ENCODE measurements around the gene SNAP47. TPM values are rescaled to one million over a fixed set of nuclear protein-coding genes. Genes with fewer than 3 reads are reported as not detected.

SNAP47 gene
- total RNA-seq, 1 donor from 2014 or later, result 44.9 TPM

DNA sequence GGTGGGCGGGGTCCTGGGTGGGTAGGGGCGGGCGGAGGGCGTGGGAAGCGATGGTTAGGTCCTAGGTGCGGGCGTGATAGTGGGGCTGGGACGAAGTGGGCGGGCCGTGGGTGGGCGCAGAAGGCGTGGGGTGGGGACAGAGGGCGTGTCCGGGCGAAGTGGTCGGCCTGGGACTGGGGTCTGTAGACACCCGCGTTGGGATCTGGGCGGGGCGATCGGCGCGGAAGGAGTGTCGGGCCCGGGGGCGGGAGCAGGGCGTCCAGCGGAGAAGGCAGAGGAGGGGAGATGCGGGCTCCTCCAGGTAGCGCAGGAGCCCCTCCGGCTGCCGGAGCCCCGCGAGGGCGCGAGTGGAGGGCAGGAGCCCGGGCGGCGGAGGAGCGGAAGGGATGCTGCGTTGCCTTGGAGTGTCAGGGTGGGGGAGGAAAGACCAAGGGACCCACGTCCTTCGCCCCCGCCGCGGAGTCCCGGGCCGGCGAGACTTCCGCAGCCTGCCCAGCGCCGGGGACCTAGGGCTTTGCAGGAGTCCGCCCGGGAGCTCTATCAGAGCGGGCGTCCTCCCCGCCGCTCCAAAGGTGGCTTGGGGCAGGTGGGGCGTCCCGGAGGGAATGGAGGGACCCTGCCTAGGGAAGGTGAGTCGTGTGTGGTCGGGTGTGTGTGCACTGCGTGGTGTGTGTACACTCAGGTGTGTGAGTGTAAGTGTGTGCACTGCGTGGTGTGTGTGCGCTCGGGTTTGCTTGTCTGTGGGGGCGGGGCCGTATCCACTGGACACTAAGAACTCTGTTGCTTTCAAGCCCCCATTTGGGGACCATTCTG, 53.2 kb downstream of the SNAP47 start:
- H3K36me3 ChIP-seq (ENCODE audit: control insufficient read depth in 3 of 3, insufficient read depth in 3 of 3, low read length in 3 of 3), result no peaks in the 10 kb centered on the region
- H3K27ac ChIP-seq (ENCODE audit: low read depth, low read length), result no peak overlapping the region
- H3K4me1 ChIP-seq (ENCODE audit: control insufficient read depth in 3 of 3, insufficient read depth in 3 of 3, low read length in 3 of 3), result peaks cover 19 to 27% (median 24%) of the 10 kb centered on the region in 3 donors
- peak overlapping the region in 1 of 3 donors; percentile 33 for H3K9ac ChIP-seq (ENCODE audit: low read depth in 1 of 3, low read length in 3 of 3)
- H3K4me3 ChIP-seq (ENCODE audit: low read length in 3 of 3), result peak overlapping the region; percentile 38 to 63 (median 47)
- H3K27me3 ChIP-seq (ENCODE audit: control insufficient read depth in 3 of 3, insufficient read depth in 3 of 3, low read length in 3 of 3), result peaks cover 0 to 3% (median 0%) of the 10 kb centered on the region in 3 donors
- no peaks in the 10 kb centered on the region for H3K9me3 ChIP-seq (ENCODE audit: control insufficient read depth in 3 of 3, low read length in 3 of 3)

DNA sequence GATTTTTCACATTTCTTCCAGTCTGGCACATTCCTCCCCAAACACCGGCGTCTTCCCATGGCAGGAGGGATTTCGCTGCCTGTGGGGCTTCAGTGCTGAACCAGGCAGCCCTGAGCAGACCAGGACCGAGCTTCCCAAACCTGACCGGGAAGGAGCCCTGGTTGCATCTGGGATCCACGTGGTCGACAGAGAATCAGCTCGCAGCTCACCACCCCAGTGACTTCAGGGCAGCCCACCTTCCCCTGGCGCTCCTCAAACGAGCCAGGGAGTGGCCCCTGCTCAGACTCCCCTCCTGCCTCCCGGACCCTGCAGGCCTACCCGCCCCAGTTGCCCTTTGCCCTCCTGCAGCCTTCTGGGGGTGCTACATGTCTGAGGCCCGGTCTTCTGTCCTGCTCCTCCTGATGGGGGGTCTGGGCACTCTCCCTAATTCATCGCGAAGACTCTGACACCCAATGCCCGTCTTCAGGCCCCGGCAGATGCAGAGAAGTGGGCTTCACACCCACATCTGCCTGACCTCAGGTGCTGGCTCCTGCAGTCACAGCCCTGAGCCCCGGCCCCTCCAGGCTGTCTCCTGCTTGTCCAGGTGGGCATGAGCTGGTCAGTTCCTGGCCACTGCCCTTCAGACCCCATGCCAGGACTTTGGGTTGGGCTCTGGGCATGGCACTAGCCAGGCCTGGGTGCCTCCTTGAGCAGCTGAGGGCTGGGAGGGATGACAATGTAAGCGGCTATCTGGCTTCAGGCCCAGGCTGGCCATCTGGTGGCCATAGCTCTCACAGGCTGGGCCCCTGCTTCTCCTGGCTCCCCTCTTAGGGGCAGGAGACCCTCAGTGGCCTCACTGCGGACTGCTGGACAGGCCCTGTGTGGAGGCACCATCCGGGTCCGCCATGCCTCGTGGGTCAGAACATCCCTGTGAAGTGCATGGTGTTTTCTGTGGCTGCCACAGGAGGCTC, 54.1 kb downstream of the SNAP47 start:
- Histone ChIP-seq H3K36me3 (ENCODE audit: control insufficient read depth in 3 of 3, insufficient read depth in 3 of 3, low read length in 3 of 3) (no peaks in the 10 kb centered on the region), H3K9me3 (ENCODE audit: control insufficient read depth in 3 of 3, low read length in 3 of 3) (no peaks in the 10 kb centered on the region), H3K27me3 (ENCODE audit: control insufficient read depth in 3 of 3, insufficient read depth in 3 of 3, low read length in 3 of 3) (peaks cover 0 to 3% (median 0%) of the 10 kb centered on the region in 3 donors), H3K4me1 (ENCODE audit: control insufficient read depth in 3 of 3, insufficient read depth in 3 of 3, low read length in 3 of 3) (peaks cover 19 to 35% (median 30%) of the 10 kb centered on the region in 3 donors), H3K4me3 (ENCODE audit: low read length in 3 of 3) (peak overlapping the region in 1 of 3 donors; percentile 47), H3K27ac (ENCODE audit: low read depth, low read length) (no peak overlapping the region), H3K9ac (ENCODE audit: low read depth in 1 of 3, low read length in 3 of 3) (peak overlapping the region in 1 of 3 donors; percentile 33)

- no peaks in the 10 kb centered on the region for H3K9me3 ChIP-seq (ENCODE audit: control insufficient read depth in 3 of 3, low read length in 3 of 3)
- no peak overlapping the region for H3K27ac ChIP-seq (ENCODE audit: low read depth, low read length)
- H3K4me1 ChIP-seq (ENCODE audit: control insufficient read depth in 3 of 3, insufficient read depth in 3 of 3, low read length in 3 of 3), result peaks cover 25 to 41% (median 36%) of the 10 kb centered on the region in 3 donors
- peaks cover 0 to 3% (median 0%) of the 10 kb centered on the region in 3 donors for H3K27me3 ChIP-seq (ENCODE audit: control insufficient read depth in 3 of 3, insufficient read depth in 3 of 3, low read length in 3 of 3)
- no peaks in the 10 kb centered on the region for H3K36me3 ChIP-seq (ENCODE audit: control insufficient read depth in 3 of 3, insufficient read depth in 3 of 3, low read length in 3 of 3)
- H3K4me3 ChIP-seq (ENCODE audit: low read length in 3 of 3), result no peak overlapping the region
- H3K9ac ChIP-seq (ENCODE audit: low read depth in 1 of 3, low read length in 3 of 3), result no peak overlapping the region
Measured at GRCh38 chr1:227790034-227790400, 54.8 kb downstream of the SNAP47 start.

GRCh38 chr1:227790868-227791267, 55.6 kb downstream of the SNAP47 start:
- Histone ChIP-seq H3K9me3 (ENCODE audit: control insufficient read depth in 3 of 3, low read length in 3 of 3) (no peaks in the 10 kb centered on the region), H3K4me1 (ENCODE audit: control insufficient read depth in 3 of 3, insufficient read depth in 3 of 3, low read length in 3 of 3) (peaks cover 24 to 37% (median 33%) of the 10 kb centered on the region in 3 donors), H3K36me3 (ENCODE audit: control insufficient read depth in 3 of 3, insufficient read depth in 3 of 3, low read length in 3 of 3) (no peaks in the 10 kb centered on the region)

DNA sequence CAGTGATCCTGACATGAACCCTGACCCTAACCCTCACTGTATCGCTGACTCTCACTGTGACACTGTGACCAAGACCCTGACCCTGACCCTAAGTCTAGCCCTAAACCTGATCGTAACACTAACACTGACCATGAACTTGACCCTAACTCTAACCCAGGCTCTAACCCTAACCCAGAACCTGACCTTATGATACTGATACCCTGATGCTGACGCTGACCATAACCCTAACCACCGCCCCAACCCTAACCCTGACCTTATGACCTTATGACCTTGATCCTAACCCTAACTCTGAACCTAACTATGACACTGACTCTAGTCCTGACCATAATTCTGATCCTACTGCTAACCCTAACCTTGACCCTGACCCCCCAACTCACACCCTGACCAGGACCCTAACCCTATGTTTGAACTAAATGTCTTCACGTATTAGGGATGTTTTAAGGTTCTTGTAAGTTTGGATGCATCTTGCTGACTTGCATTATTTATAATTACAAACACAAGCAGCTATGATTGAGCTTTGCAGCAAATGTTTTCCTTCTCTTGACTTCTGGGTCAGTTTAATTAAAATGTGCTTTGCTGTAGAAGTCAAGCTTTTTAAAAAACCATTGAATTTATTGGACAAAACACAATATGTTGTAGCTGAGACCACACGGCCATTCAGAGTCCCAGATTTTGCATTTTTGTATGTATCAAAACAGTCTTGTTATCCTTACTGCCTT, 56.3 kb downstream of the SNAP47 start:
- Histone ChIP-seq H3K4me3 (ENCODE audit: low read length in 3 of 3) (no peak overlapping the region), H3K27ac (ENCODE audit: low read depth, low read length) (no peak overlapping the region), H3K9me3 (ENCODE audit: control insufficient read depth in 3 of 3, low read length in 3 of 3) (no peaks in the 10 kb centered on the region), H3K4me1 (ENCODE audit: control insufficient read depth in 3 of 3, insufficient read depth in 3 of 3, low read length in 3 of 3) (peaks cover 17 to 30% (median 26%) of the 10 kb centered on the region in 3 donors), H3K9ac (ENCODE audit: low read depth in 1 of 3, low read length in 3 of 3) (no peak overlapping the region), H3K36me3 (ENCODE audit: control insufficient read depth in 3 of 3, insufficient read depth in 3 of 3, low read length in 3 of 3) (no peaks in the 10 kb centered on the region), H3K27me3 (ENCODE audit: control insufficient read depth in 3 of 3, insufficient read depth in 3 of 3, low read length in 3 of 3) (peaks cover 0 to 4% (median 2%) of the 10 kb centered on the region in 3 donors)

More at GRCh38 chr1:227790868-227791267, 55.6 kb downstream of the SNAP47 start:
- no peak overlapping the region for H3K4me3 ChIP-seq (ENCODE audit: low read length in 3 of 3)
- H3K27me3 ChIP-seq (ENCODE audit: control insufficient read depth in 3 of 3, insufficient read depth in 3 of 3, low read length in 3 of 3), result peaks cover 0 to 3% (median 2%) of the 10 kb centered on the region in 3 donors
- no peak overlapping the region for H3K27ac ChIP-seq (ENCODE audit: low read depth, low read length)
- no peak overlapping the region for H3K9ac ChIP-seq (ENCODE audit: low read depth in 1 of 3, low read length in 3 of 3)

- no peaks in the 10 kb centered on the region for H3K9me3 ChIP-seq (ENCODE audit: control insufficient read depth in 3 of 3, low read length in 3 of 3)
- peaks cover 8 to 22% (median 18%) of the 10 kb centered on the region in 3 donors for H3K4me1 ChIP-seq (ENCODE audit: control insufficient read depth in 3 of 3, insufficient read depth in 3 of 3, low read length in 3 of 3)
- no peak overlapping the region for H3K4me3 ChIP-seq (ENCODE audit: low read length in 3 of 3)
- peaks cover 0 to 8% (median 4%) of the 10 kb centered on the region in 3 donors for H3K27me3 ChIP-seq (ENCODE audit: control insufficient read depth in 3 of 3, insufficient read depth in 3 of 3, low read length in 3 of 3)
- H3K36me3 ChIP-seq (ENCODE audit: control insufficient read depth in 3 of 3, insufficient read depth in 3 of 3, low read length in 3 of 3), result no peaks in the 10 kb centered on the region
- H3K9ac ChIP-seq (ENCODE audit: low read depth in 1 of 3, low read length in 3 of 3), result no peak overlapping the region
- H3K27ac ChIP-seq (ENCODE audit: low read depth, low read length), result no peak overlapping the region
Measured at GRCh38 chr1:227792216-227793078, 57.2 kb downstream of the SNAP47 start.

GRCh38 chr1:227793079-227793947, 58.1 kb downstream of the SNAP47 start:
- no peak overlapping the region for H3K4me3 ChIP-seq (ENCODE audit: low read length in 3 of 3)
- peaks cover 6 to 18% (median 14%) of the 10 kb centered on the region in 3 donors for H3K4me1 ChIP-seq (ENCODE audit: control insufficient read depth in 3 of 3, insufficient read depth in 3 of 3, low read length in 3 of 3)
- no peaks in the 10 kb centered on the region for H3K36me3 ChIP-seq (ENCODE audit: control insufficient read depth in 3 of 3, insufficient read depth in 3 of 3, low read length in 3 of 3)
- H3K9me3 ChIP-seq (ENCODE audit: control insufficient read depth in 3 of 3, low read length in 3 of 3), result no peaks in the 10 kb centered on the region
- peaks cover 0 to 8% (median 4%) of the 10 kb centered on the region in 3 donors for H3K27me3 ChIP-seq (ENCODE audit: control insufficient read depth in 3 of 3, insufficient read depth in 3 of 3, low read length in 3 of 3)
- no peak overlapping the region for H3K27ac ChIP-seq (ENCODE audit: low read depth, low read length)
- no peak overlapping the region for H3K9ac ChIP-seq (ENCODE audit: low read depth in 1 of 3, low read length in 3 of 3)

GRCh38 chr1:227793948-227794816, 58.9 kb downstream of the SNAP47 start:
- Histone ChIP-seq H3K27me3 (ENCODE audit: control insufficient read depth in 3 of 3, insufficient read depth in 3 of 3, low read length in 3 of 3) (peaks cover 0 to 8% (median 4%) of the 10 kb centered on the region in 3 donors), H3K4me1 (ENCODE audit: control insufficient read depth in 3 of 3, insufficient read depth in 3 of 3, low read length in 3 of 3) (peaks cover 6 to 14% (median 12%) of the 10 kb centered on the region in 3 donors), H3K27ac (ENCODE audit: low read depth, low read length) (no peak overlapping the region), H3K36me3 (ENCODE audit: control insufficient read depth in 3 of 3, insufficient read depth in 3 of 3, low read length in 3 of 3) (no peaks in the 10 kb centered on the region), H3K4me3 (ENCODE audit: low read length in 3 of 3) (no peak overlapping the region), H3K9me3 (ENCODE audit: control insufficient read depth in 3 of 3, low read length in 3 of 3) (no peaks in the 10 kb centered on the region), H3K9ac (ENCODE audit: low read depth in 1 of 3, low read length in 3 of 3) (no peak overlapping the region)
